ENCODE results near the gene CEBPE. TPM values are rescaled to one million over a fixed set of nuclear protein-coding genes. Genes with fewer than 3 reads are reported as not detected.

Gene CEBPE
- total RNA-seq, 4 donors from 2014 or later = not detected

DNA sequence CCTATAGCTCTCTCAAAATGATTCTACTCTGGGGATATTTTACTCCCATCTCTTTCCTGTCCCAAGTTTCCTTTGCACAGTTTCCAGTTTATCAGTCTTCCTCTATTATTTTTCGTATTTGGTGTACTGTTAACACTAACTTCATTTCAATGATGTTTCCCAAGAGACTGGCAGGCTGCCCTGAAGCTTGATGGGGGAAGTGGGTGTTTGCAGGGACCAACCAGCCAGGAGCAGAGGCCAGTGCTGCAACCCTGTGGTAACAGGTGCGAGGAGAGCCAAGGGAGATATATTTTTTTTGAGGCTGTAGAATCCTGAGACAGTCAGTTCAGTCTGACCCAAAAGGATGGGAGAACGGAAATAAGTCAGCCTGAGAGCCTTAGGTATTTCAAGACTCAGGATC lies 11.8 kb upstream of the CEBPE start:
- Histone ChIP-seq H3K4me3 (no peak overlapping the region), H3K36me3 (peaks cover 0 to 41% (median 4%) of the 10 kb centered on the region in 3 donors), H3K9me3 (no peaks in the 10 kb centered on the region), H3K27me3 (no peaks in the 10 kb centered on the region), H3K27ac (no peak overlapping the region), H3K4me1 (peaks cover 0 to 8% (median 0%) of the 10 kb centered on the region in 4 donors)
- no peak for TF ChIP-seq POLR2A (IDR thresholded peaks at IDR 0.05)
- TF ChIP-seq, protein P1, sequence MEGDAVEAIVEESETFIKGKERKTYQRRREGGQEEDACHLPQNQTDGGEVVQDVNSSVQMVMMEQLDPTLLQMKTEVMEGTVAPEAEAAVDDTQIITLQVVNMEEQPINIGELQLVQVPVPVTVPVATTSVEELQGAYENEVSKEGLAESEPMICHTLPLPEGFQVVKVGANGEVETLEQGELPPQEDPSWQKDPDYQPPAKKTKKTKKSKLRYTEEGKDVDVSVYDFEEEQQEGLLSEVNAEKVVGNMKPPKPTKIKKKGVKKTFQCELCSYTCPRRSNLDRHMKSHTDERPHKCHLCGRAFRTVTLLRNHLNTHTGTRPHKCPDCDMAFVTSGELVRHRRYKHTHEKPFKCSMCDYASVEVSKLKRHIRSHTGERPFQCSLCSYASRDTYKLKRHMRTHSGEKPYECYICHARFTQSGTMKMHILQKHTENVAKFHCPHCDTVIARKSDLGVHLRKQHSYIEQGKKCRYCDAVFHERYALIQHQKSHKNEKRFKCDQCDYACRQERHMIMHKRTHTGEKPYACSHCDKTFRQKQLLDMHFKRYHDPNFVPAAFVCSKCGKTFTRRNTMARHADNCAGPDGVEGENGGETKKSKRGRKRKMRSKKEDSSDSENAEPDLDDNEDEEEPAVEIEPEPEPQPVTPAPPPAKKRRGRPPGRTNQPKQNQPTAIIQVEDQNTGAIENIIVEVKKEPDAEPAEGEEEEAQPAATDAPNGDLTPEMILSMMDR (IDR thresholded peaks at IDR 0.05) = no peak
- no peak for TF ChIP-seq EP300 (IDR thresholded peaks at IDR 0.05)
- DNase-seq (ENCODE audit: low spot score in 2 of 2) = peak in 1 of 2 donors; percentile 61
- 55 to 77% methylated on average over 3 of the region's 3 CpGs for WGBS, 2 donors

DNA sequence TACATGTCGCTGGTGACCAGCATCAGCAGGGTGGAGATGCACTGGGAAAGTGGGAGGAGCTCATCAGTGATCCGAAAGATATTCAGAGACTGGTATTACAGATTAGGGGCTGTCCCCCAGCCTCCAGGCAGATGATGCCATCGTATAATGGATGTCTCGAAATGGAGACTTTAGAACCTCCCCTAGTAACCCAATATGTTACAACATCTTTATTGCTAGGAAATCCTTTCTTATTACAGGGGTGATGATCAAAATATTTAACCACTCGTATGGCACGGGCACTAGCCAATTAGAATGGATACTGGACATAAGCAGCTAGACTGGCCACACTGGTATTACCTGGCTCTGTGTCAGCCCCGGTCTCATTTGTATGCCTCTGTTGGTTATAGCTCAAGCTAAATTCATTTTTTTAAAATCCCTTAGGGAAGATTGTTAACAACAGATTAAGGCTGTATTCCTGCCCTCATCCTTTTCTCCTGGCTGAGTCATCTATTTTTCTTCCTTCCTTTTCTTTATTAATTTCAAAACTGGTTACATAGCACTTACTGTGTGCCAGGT lies 10.8 kb upstream of the CEBPE start:
- Histone ChIP-seq H3K27ac (no peak overlapping the region), H3K4me1 (peaks cover 0 to 8% (median 0%) of the 10 kb centered on the region in 4 donors), H3K27me3 (no peaks in the 10 kb centered on the region), H3K4me3 (no peak overlapping the region), H3K36me3 (peaks cover 0 to 39% (median 4%) of the 10 kb centered on the region in 3 donors), H3K9me3 (no peaks in the 10 kb centered on the region)
- no peak for DNase-seq (ENCODE audit: low spot score in 2 of 2)
- TF ChIP-seq POLR2A (IDR thresholded peaks at IDR 0.05) = no peak
- no peak for TF ChIP-seq EP300 (IDR thresholded peaks at IDR 0.05)
- TF ChIP-seq, protein P1 (IDR thresholded peaks at IDR 0.05) = no peak
- WGBS, 2 donors = 85 to 89% methylated on average over 7 of the region's 7 CpGs

DNA sequence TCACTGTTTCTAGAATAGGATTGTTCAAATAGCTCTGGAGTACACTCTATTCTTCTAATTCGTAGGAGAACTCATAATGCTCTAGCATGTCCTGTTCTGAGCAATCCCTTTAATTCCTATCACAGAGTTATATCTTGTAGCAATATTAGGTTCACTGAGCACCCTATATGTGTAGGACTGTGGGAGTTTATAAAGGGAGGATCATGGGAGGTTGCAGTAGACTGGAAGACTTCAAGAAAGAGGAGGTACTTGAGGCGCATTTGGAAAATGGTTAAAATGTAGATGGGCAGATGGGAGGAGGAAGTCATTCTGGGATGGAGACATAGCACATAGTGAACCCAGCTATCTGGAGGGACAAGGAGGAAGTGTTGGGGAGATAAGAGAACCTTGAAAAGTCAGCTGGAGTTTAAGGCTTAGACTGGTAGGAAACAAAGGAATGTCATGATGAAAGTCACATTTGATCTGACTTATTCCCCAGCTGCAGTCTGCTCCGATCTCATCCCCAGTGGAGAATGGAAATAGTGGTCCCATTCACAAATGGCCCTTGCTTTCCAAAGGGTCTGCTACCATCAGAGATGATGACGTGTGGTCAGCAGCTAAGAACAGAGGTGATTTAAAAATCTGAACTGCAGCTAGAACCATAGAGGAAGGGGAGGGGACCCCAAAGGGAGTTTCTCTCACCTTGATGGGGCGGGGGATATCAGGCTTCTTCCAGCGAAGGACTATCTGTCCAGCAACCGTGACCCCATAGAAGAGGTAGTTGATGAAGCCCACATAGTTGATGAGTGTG lies 10.1 kb upstream of the CEBPE start:
- Histone ChIP-seq H3K9me3 (no peaks in the 10 kb centered on the region), H3K27ac (no peak overlapping the region), H3K4me1 (peaks cover 0 to 8% (median 0%) of the 10 kb centered on the region in 4 donors), H3K27me3 (no peaks in the 10 kb centered on the region), H3K4me3 (no peak overlapping the region), H3K36me3 (peaks cover 0 to 39% (median 4%) of the 10 kb centered on the region in 3 donors)
- TF ChIP-seq EP300 (IDR thresholded peaks at IDR 0.05) (no peak), POLR2A (IDR thresholded peaks at IDR 0.05) (no peak)
- TF ChIP-seq, protein P1 (IDR thresholded peaks at IDR 0.05) = no peak
- 87 to 88% methylated on average over 7 of the region's 7 CpGs for WGBS, 2 donors
- DNase-seq (ENCODE audit: low spot score in 2 of 2) = no peak

DNA sequence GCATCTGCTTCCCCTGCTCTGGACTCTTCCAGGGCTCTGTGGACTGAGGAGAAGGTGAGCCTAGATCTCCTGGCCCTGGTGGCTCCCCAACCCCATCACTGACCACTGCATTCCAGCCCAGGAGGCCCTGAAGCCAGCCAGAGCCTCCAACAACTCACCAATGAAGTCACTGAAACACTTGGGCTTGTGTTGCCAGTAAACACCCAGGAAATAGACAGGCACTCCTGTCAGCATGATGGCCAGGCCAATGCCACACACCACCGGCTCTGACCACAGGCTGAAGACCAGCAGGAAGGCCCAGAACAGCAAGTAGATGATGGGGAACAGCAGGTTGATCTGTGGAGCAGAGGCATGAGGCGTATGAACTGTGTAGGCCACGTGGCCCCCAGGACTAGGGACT lies 8.8 kb upstream of the CEBPE start:
- no peak for DNase-seq (ENCODE audit: low spot score in 2 of 2)
- Histone ChIP-seq H3K4me1 (peaks cover 0 to 8% (median 0%) of the 10 kb centered on the region in 4 donors), H3K36me3 (peaks cover 0 to 39% (median 4%) of the 10 kb centered on the region in 3 donors), H3K27me3 (no peaks in the 10 kb centered on the region), H3K27ac (no peak overlapping the region), H3K9me3 (no peaks in the 10 kb centered on the region), H3K4me3 (no peak overlapping the region)
- WGBS, 2 donors = 77 to 92% methylated on average over 3 of the region's 3 CpGs
- TF ChIP-seq, protein P1 (IDR thresholded peaks at IDR 0.05) = no peak
- TF ChIP-seq POLR2A (IDR thresholded peaks at IDR 0.05) (no peak), EP300 (IDR thresholded peaks at IDR 0.05) (no peak)
